NB4 (cell line): Measurements from ENCODE around the gene TMEM231.

Experiments used
- POLR2A ChIP-seq: IDR thresholded peaks from 2 replicates; pipeline ENCODE4 v1.6.1; 2011; ENCODE audit warnings: mild to moderate bottlenecking; ENCODE audit not compliant: insufficient read length; ENCODE audit errors: extremely low read depth
- TF ChIP-seq, protein P1 (sequence below): IDR thresholded peaks from one replicate; pipeline ENCODE4 v1.5.1; 2012; ENCODE audit warnings: low read depth, low read length

DNA sequence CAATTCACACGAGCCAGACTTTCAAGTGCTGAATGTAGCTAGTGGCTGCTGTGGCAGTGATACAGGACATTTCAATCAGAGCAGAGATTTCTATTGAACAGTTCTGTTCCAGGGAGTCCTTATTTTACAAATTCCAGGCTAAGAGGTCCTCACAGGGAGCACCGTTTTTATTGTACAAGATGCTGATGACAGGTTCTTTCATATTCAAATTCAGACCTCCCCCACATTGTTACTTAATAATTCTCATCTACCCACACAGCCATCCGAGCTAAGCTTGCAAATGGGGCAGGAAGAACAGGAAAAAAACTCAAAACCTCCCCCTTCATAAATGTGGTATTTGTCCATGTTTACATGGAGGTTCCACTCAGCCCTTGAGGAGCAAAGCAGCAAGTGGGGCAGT lies 19.9 kb upstream of the TMEM231 start:
- TF ChIP-seq, protein P1, sequence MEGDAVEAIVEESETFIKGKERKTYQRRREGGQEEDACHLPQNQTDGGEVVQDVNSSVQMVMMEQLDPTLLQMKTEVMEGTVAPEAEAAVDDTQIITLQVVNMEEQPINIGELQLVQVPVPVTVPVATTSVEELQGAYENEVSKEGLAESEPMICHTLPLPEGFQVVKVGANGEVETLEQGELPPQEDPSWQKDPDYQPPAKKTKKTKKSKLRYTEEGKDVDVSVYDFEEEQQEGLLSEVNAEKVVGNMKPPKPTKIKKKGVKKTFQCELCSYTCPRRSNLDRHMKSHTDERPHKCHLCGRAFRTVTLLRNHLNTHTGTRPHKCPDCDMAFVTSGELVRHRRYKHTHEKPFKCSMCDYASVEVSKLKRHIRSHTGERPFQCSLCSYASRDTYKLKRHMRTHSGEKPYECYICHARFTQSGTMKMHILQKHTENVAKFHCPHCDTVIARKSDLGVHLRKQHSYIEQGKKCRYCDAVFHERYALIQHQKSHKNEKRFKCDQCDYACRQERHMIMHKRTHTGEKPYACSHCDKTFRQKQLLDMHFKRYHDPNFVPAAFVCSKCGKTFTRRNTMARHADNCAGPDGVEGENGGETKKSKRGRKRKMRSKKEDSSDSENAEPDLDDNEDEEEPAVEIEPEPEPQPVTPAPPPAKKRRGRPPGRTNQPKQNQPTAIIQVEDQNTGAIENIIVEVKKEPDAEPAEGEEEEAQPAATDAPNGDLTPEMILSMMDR: no peak
- no peak for TF ChIP-seq POLR2A
